Measurements from ENCODE around the gene SELENBP1.
A peak's percentile ranks its signal among the peaks of the same experiment; 100 is the strongest.

GRCh38 chr1:151343587-151343986 is 28.9 kb downstream of the SELENBP1 start:
- TF ChIP-seq POLR2AphosphoS5 (IDR thresholded peaks at IDR 0.05; ENCODE audit: low read depth, low read length) (0 out of 2 replicates have a peak, but pooled peaks have one; percentile 20), POLR2A (IDR thresholded peaks at IDR 0.05; ENCODE audit: low read depth, low read length) (no peak)
